B cell (primary cell): ENCODE data around the gene TSPAN9. TPM values are rescaled to one million over a fixed set of nuclear protein-coding genes. Genes with fewer than 3 reads are reported as not detected.

Experiments used
- ATAC-seq: fragments of 200-7000 bp; cut with Tn5 transposase; one replicate; pipeline ENCODE4 v1.10.0; 2021; ENCODE audit warnings: low read depth, mild to moderate bottlenecking, moderate number of reproducible peaks, moderate library complexity
- CTCF ChIA-PET: fragments of 350-600 bp; sonication (Branson Sonifier 250); formaldehyde crosslinking; loops from one replicate; lab custom pipeline; 2021; ENCODE audit warnings: antibody characterized with exemption, inconsistent platforms; lab: Charles Lee
- POLR2A ChIA-PET: fragments of 350-600 bp; sonication (Branson Sonifier 250); formaldehyde crosslinking; loops from one replicate; lab custom pipeline; 2021; ENCODE audit warnings: antibody characterized with exemption; lab: Charles Lee
- DNase-seq: peaks from one replicate; pipeline ENCODE4 v3.0.0; 2013
- H2AFZ ChIP-seq: 2 replicates; pipeline ENCODE4 v1.6.1; 2012; ENCODE audit warnings: mild to moderate bottlenecking, low read depth, low read length; ENCODE audit not compliant: insufficient read depth, poor library complexity, severe bottlenecking
- H3K27ac ChIP-seq, 2 donors: 1 replicate in 1 of 2; 2 replicates in 1 of 2; pipeline ENCODE4 v1.5.1; 2012 to 2013; ENCODE audit warnings: low read length in 2 of 2, mild to moderate bottlenecking in 2 of 2, moderate library complexity in 1 of 2
- H3K27me3 ChIP-seq, 4 experiments: fragments of 200-600 bp in 1 of 4; sonication (generic) in 1 of 4; replicated peaks in 1 of 4; 1 replicate in 2 of 4; 2 replicates in 2 of 4; pipeline versions ENCODE4 v1.6.1 to v1.7.0; 2013 to 2016; ENCODE audit warnings: low read length in 3 of 4, mild to moderate bottlenecking in 2 of 4, mixed read lengths in 1 of 4, moderate library complexity in 1 of 4; ENCODE audit not compliant: insufficient read depth in 4 of 4, control insufficient read depth in 3 of 4; ENCODE audit errors: control extremely low read depth in 1 of 4
- H3K36me3 ChIP-seq, 2 experiments: replicated peaks in 1 of 2; 1 replicate in 1 of 2; 2 replicates in 1 of 2; pipeline versions ENCODE4 v1.6.1 to v1.7.1; 2013; ENCODE audit warnings: low read length in 1 of 2; ENCODE audit not compliant: insufficient read depth in 2 of 2, control insufficient read depth in 1 of 2; ENCODE audit errors: control extremely low read depth in 1 of 2, extremely low read depth in 1 of 2
- H3K4me1 ChIP-seq, 2 donors: fragments of 200-600 bp in 1 of 2; sonication (generic) in 1 of 2; 1 replicate in 1 of 2; 2 replicates in 1 of 2; pipeline versions ENCODE4 v1.5.1 to v1.6.1; 2013 to 2017; ENCODE audit warnings: low read length in 2 of 2; ENCODE audit not compliant: control insufficient read depth in 2 of 2, insufficient read depth in 2 of 2
- H3K4me2 ChIP-seq: replicated peaks from 2 replicates; pipeline ENCODE3; 2012; ENCODE audit warnings: mild to moderate bottlenecking, low read depth, low read length; ENCODE audit not compliant: poor library complexity, severe bottlenecking
- H3K4me3 ChIP-seq, 5 experiments: fragments of 200-600 bp in 1 of 5; sonication (generic) in 1 of 5; 1 replicate in 3 of 5; 2 replicates in 2 of 5; pipeline versions ENCODE4 v1.5.1 to v1.7.0; 2011 to 2016; ENCODE audit warnings: low read length in 4 of 5, mild to moderate bottlenecking in 4 of 5, low read depth in 2 of 5, control low read depth in 1 of 5, moderate library complexity in 1 of 5; ENCODE audit not compliant: insufficient read depth in 1 of 5; ENCODE audit errors: control extremely low read depth in 1 of 5, extremely low read depth in 1 of 5
- H3K79me2 ChIP-seq: fragments of 200-600 bp; sonication (generic); one replicate; pipeline ENCODE4 v1.6.0; 2016; ENCODE audit warnings: low read length; ENCODE audit not compliant: control insufficient read depth, insufficient read depth
- H3K9ac ChIP-seq: fragments of 200-600 bp; sonication (generic); 2 replicates; pipeline ENCODE4 v1.6.1; 2017; ENCODE audit warnings: mild to moderate bottlenecking, low read length, moderate library complexity
- H3K9me3 ChIP-seq, 3 donors: one replicate each; pipeline versions ENCODE4 v1.6.1 to v1.7.1; 2013; ENCODE audit warnings: low read length in 2 of 3; ENCODE audit not compliant: control insufficient read depth in 2 of 3, insufficient read depth in 1 of 3; ENCODE audit errors: control extremely low read depth in 1 of 3
- H4K20me1 ChIP-seq: 2 replicates; pipeline ENCODE4 v1.6.0; 2012; ENCODE audit warnings: mild to moderate bottlenecking, low read length; ENCODE audit not compliant: insufficient read depth, control insufficient read depth, poor library complexity, severe bottlenecking
- H3K27ac Mint-ChIP-seq: one replicate; pipeline ENCODE4 v1.8.0; 2021; ENCODE audit warnings: mixed read lengths
- H3K27me3 Mint-ChIP-seq: one replicate; pipeline ENCODE4 v1.8.0; 2021; ENCODE audit warnings: mixed read lengths
- H3K4me1 Mint-ChIP-seq: one replicate; pipeline ENCODE4 v1.8.0; 2021; ENCODE audit warnings: mixed read lengths
- H3K4me3 Mint-ChIP-seq: one replicate; pipeline ENCODE4 v1.8.0; 2021; ENCODE audit warnings: mixed read lengths
- H3K9me3 Mint-ChIP-seq: one replicate; pipeline ENCODE4 v1.8.0; 2022; ENCODE audit warnings: mixed read lengths; ENCODE audit not compliant: insufficient read depth
- EZH2 ChIP-seq: IDR thresholded peaks from 2 replicates; pipeline ENCODE4 v1.6.1; 2012; ENCODE audit warnings: borderline replicate concordance, low read depth, mild to moderate bottlenecking, moderate library complexity, low read length; ENCODE audit not compliant: insufficient read depth, poor library complexity, severe bottlenecking
- WGBS: methylation state at CpG from one replicate; pipeline ENCODE4 v1.1.5; 2013; ENCODE audit warnings: missing lambda C conversion rate; ENCODE audit not compliant: insufficient coverage; 5-methylcytosine and 5-hydroxymethylcytosine counted together
- intact Hi-C: fragments of 100-400 bp; cut with micrococcal nuclease; formaldehyde crosslinking; loops from one replicate; pipeline ENCODE4 v1.10.0; 2022
- polyA plus RNA-seq: library from polyadenylated mRNA; depleted of rRNA; stranded (reverse); fragments of >200 nt; gene quantifications from 2 replicates; pipeline ENCODE4 v1.2.3, GENCODE V29; 2012
- total RNA-seq, 2 donors: library from RNA; stranded (reverse); fragments of 120-200 nt in 1 of 2; gene quantifications; 1 replicate in 1 of 2; 2 replicates in 1 of 2; pipeline versions ENCODE4 v1.2.3 to v1.2.4, GENCODE V29; 2013 to 2022
- TF ChIP-seq, protein P1 (sequence below): fragments of 200-600 bp; IDR thresholded peaks from one replicate; pipeline ENCODE4 v1.8.0; 2022; ENCODE audit warnings: antibody characterized with exemption, mild to moderate bottlenecking

TSPAN9 gene
- total and polyA plus RNA-seq, 2 donors (not counting 1 experiment from before 2014, with no cell fraction given): 0.15 to 0.37 TPM

DNA sequence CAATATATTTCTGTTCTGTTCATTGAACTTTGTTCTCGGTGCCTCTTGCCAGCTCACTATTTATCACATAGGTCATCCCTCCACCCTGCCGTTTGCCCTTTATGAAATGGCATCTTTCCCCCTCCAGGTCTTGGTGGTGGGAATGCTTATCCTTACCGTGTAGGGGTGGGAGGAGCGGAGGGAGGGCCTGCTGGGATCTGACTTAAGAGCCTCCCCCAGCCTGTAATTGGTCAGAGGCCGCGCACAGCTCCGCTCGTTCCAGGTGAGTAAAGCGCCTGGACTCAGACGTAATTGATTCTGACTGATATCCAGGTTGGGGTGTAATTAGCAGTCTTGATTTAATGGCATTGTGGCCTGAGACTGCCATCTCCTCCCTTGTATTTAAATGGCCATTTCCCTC lies 185.3 kb downstream of the TSPAN9 start:
- no peaks in the 10 kb centered on the region for H4K20me1 ChIP-seq
- H3K4me1 ChIP-seq: no peaks in the 10 kb centered on the region
- H3K4me1 Mint-ChIP-seq: no peaks in the 10 kb centered on the region
- H3K9me3 Mint-ChIP-seq: no peaks in the 10 kb centered on the region
- H3K36me3 ChIP-seq: no peaks in the 10 kb centered on the region
- intact Hi-C loops: no loop called here
- no peak overlapping the region for H3K27ac ChIP-seq
- CTCF ChIA-PET: interaction anchor here (0.6 kb wide), 1 partner anchor 192 kb away, joined by 4 read pairs; no protein-coding TSS in a partner anchor
- DNase-seq: no peak
- no peak overlapping the region for H3K4me3 Mint-ChIP-seq
- H3K79me2 ChIP-seq: no peaks in the 10 kb centered on the region
- H3K9me3 ChIP-seq: no peaks in the 10 kb centered on the region
- H3K9ac ChIP-seq: no peak overlapping the region
- H3K27ac Mint-ChIP-seq: no peak overlapping the region
- no peak overlapping the region for H3K4me3 ChIP-seq
- POLR2A ChIA-PET: no interaction called here
- no peak overlapping the region for H3K4me2 ChIP-seq
- no peaks in the 10 kb centered on the region for H3K27me3 ChIP-seq
- peaks cover 24% of the 10 kb centered on the region for H3K27me3 Mint-ChIP-seq
- no peak for TF ChIP-seq EZH2
- TF ChIP-seq, protein P1, sequence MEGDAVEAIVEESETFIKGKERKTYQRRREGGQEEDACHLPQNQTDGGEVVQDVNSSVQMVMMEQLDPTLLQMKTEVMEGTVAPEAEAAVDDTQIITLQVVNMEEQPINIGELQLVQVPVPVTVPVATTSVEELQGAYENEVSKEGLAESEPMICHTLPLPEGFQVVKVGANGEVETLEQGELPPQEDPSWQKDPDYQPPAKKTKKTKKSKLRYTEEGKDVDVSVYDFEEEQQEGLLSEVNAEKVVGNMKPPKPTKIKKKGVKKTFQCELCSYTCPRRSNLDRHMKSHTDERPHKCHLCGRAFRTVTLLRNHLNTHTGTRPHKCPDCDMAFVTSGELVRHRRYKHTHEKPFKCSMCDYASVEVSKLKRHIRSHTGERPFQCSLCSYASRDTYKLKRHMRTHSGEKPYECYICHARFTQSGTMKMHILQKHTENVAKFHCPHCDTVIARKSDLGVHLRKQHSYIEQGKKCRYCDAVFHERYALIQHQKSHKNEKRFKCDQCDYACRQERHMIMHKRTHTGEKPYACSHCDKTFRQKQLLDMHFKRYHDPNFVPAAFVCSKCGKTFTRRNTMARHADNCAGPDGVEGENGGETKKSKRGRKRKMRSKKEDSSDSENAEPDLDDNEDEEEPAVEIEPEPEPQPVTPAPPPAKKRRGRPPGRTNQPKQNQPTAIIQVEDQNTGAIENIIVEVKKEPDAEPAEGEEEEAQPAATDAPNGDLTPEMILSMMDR: no peak
- 89% methylated on average over 6 of the region's 10 CpGs for WGBS
- no peak for ATAC-seq
- H2AFZ ChIP-seq: no peak overlapping the region

DNA sequence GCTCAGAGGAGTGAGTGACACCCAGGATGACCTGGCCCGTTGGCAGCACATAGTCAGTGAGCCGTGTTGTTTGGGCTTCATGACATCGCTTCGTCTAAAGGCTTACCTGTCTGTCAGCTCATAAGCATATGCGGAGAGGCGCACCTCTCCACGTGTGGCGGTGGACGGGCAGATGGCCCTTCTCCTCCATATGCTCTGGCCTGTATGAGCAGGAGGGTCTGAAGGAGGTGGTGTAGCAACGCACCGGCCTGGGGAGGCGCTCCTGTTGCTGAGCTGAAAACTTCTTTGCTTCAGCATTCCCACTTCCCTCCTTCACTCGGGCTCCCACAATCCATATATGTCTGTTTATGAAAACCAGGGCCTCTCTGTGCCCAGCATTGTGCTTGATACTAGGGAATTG lies 186.1 kb downstream of the TSPAN9 start:
- ATAC-seq (no peak), DNase-seq (no peak)
- H4K20me1 ChIP-seq: no peaks in the 10 kb centered on the region
- no peaks in the 10 kb centered on the region for H3K9me3 Mint-ChIP-seq
- H3K27ac Mint-ChIP-seq: no peak overlapping the region
- no peak overlapping the region for H3K27ac ChIP-seq
- H3K9me3 ChIP-seq: no peaks in the 10 kb centered on the region
- no peaks in the 10 kb centered on the region for H3K4me1 ChIP-seq
- H3K4me2 ChIP-seq: no peak overlapping the region
- no peak overlapping the region for H3K9ac ChIP-seq
- POLR2A ChIA-PET: no interaction called here
- intact Hi-C loops: no loop called here
- 91% methylated on average over 10 of the region's 13 CpGs for WGBS
- H2AFZ ChIP-seq: no peak overlapping the region
- H3K79me2 ChIP-seq: no peaks in the 10 kb centered on the region
- H3K27me3 ChIP-seq: no peaks in the 10 kb centered on the region
- TF ChIP-seq, protein P1: no peak
- TF ChIP-seq EZH2: no peak
- H3K36me3 ChIP-seq: no peaks in the 10 kb centered on the region
- H3K27me3 Mint-ChIP-seq: peaks cover 22% of the 10 kb centered on the region
- no peaks in the 10 kb centered on the region for H3K4me1 Mint-ChIP-seq
- CTCF ChIA-PET: no interaction called here
- no peak overlapping the region for H3K4me3 Mint-ChIP-seq
- H3K4me3 ChIP-seq: no peak overlapping the region
